GM19238 (cell line): Measurements from ENCODE around the gene ANKRD17.

Source experiments
- DNase-seq: peaks from one replicate; pipeline ENCODE4 v3.0.0; 2011; ENCODE audit warnings: low spot score; ENCODE audit not compliant: insufficient read length

ANKRD17 gene

DNA sequence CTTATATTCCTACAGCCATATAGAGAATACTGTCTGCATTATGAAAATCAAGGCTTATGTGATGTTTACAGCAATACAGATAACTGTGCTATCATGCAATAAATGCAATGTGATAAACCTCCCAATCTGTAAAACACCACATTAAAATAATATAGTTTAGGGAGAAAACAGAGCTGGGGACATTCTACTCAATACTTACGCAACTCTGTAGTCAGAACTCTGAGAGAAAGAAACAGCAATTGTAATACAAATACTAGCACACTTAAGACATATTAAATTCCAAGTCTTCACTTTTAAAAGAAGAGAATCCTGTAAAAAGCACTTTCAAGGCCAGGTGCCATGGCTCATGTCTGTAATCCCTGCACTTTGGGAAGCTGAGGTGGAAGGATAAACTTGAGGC, 61.4 kb downstream of the ANKRD17 start:
- DNase-seq: no peak

DNA sequence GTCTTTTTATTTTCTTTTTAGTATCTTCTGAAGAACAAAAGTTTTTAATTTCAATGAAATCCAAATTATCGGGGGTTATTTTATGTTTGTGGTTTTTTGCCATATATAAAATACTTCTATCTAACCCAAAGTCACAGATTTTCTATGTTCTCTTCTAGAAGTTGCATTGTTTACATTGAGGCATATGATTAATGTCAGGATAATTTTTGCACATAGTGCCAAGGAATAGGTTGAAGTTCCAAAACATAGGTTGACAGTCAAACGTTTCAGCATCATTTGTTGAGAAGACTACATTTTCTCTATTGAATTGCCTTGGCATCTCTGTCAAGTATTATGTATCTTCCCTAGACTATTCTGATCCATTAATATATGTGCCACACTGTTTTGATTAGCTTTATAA, 64.5 kb downstream of the ANKRD17 start:
- DNase-seq: no peak

GRCh38 chr4:73193659-73194058, 64.9 kb downstream of the ANKRD17 start:
- DNase-seq: no peak

DNA sequence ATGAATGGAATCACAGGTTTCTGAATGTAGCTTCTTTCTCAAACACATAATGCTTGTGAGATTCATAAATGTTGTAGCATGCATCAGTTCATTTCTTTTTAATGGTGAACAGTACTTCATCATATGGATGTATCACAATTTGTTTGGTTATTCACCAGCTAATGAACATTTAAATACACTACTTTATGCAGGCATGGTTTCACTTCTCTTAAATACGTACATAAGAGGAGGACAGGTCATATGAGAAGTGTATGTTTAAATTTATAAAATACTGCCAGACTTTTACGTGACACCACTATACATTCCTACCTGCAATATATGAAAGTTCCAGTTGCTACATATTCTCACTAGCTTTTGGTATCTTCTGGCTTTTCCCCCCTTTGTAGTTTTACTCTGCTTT, 65.4 kb downstream of the ANKRD17 start:
- DNase-seq: no peak

DNA sequence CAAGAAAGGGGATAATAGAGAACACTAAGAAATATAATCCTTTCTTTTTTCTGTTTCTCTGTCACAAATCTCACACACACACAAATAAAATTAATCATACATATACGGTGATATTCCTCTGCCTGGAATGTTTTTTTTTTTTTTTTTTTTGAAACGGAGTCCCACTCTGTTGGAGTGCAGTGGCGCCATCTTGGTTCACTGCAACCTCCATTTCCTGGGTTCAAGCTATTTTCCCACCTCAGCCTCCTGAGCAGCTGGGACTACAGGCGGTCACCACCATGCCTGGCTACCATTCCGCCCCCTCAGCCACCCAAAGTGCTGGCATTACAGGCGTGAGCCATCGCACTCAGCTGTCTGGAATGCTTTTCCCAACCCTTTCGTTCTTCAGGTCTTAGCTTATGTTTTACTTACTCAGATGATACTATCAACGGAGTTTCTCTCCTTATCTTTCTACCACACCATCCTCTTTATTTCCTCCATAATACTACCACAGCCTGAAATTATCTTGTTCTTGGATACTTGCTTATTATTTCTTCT, 69.3 kb downstream of the ANKRD17 start:
- DNase-seq: no peak

DNA sequence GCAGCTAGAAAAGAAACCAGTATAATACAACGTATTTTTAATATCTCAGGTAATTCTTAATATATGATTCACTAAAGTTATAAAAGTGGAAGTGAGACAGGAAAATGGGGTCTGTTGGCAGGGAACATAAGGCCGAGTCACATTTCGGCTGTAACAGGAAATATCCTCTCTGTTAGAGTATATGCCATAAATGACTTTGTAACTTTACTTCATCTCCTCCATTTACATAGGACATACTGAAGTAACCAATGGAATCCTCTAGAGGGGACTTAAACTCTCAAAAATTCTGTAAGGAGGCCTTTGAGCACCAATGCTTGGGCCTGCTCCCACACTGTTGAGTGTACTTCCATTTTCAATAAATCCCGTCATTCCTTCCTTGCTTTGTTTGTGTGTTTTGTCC, 71.3 kb downstream of the ANKRD17 start:
- DNase-seq: no peak

DNA sequence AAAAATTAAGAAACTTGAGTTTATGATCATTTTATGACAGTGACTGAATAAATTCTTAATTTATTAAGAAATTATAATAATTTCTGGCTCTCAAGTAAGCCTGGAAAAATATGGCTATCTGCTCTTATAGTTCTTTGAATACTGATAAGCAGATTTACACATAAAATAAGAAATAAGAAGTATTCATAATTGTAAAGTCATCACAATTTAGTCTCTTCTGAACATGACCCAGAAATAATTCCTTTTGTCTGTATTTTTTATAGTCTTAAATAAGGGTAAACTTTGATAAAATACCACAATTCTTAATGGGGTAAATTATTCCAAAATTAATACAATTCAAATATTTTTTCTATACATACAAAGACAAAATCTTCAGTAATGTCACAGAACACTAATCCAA, 72.7 kb downstream of the ANKRD17 start:
- DNase-seq: no peak

DNA sequence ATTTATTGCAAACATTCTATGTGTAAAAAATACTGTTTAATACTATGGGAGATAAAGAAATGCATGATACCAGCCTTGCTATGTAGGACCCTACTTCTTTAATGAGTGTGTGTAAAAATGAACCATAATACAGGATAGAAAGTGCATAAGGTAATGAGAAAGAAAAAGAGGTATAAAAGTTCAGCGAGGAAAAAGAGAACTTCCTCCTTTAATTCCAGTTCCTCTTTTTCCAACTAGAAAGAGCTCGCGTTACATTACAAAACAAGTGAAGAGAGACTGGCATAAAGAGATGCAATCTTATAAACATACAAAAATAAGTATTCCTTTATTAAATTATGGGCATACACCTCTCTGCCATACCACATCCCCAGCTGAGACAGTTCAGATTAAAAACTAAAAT, 77.4 kb downstream of the ANKRD17 start:
- DNase-seq: no peak

- DNase-seq: no peak
Observed at GRCh38 chr4:73178389-73178788, 80.2 kb downstream of the ANKRD17 start.

GRCh38 chr4:73172161-73172560, 86.4 kb downstream of the ANKRD17 start:
- no peak for DNase-seq

DNA sequence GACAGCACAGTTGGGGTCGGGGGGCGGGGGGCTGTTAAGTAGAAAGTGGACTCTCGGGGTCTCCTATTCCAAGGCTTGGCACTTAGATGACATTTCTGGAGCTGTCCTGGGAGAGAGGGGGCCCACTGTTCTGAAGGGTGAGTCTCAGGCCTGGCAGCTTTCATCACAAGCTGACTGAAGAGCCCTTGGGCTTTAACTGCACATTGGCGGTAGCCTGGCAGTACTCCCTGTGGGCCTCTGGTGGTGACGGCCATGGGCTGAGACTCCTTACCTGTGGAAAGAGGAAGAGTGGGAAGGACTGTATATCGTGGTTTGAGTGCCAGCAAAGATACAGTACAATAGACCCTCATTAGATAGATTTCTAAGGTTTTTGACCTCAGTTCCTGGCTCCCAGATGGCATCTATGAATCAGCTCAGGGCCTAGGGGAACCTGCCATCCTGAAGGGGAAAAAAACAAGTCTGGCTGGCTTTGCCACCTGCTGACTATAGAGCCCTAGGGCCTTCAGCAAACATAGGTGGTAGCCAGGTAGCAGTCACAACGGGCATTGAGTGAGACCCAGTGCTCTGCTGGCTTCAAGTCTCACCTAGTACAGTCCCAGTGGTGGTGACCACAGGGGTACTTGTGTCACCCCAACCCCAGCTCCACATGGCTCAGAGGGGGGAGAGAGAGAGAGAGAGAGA, 87.9 kb downstream of the ANKRD17 start:
- DNase-seq: no peak

DNA sequence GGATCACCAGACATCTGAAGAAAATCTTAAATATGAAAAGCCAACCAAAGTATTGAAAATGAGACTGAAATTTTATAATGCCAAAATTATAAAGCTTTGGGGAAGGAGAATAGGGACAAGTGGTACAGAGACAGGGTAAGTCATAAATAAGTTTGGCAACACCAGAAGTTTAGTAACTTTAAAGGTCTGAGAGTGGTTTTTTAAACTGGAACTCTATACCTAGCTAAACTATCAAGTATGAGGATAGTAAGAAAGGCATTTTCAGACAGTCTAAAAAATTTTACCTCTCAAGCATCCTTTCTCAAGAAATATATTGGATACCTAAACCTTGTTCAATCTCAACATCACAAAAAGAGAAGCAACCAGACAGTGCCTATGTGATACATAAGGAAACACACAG, 92.4 kb downstream of the ANKRD17 start:
- DNase-seq: no peak

DNA sequence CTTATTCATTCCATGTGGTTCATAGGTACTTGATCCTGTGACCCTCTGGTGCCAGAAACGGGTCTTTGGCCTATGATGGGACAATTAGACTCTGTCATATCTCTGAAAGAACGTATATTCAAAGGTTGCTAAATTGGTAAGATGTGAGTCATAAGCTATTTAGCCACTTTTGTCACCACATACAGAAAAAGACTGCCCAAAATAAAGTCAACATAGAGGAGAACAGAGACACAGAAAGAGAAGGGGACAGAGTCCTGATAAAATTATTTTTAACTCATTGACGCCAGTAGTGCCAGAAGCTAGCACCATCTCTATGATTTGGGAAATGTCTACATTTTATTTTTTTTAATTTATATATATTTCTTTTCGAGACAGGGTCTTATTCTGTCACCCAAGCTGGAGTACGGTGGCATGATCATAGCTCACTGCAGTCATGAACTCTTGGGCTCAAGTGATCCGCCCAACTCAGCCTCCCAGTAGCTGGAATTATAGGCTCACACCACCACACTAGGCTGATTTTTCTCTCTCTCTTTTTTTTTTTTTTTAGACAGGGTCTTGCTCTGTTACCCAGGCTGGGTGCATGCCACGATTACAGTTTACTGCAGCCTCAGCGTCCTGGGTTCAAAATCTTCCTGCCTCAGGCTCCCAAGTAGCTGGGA, 96.9 kb downstream of the ANKRD17 start:
- DNase-seq: no peak

- DNase-seq: no peak
Observed at GRCh38 chr4:73156394-73156793, 102.2 kb downstream of the ANKRD17 start.

DNA sequence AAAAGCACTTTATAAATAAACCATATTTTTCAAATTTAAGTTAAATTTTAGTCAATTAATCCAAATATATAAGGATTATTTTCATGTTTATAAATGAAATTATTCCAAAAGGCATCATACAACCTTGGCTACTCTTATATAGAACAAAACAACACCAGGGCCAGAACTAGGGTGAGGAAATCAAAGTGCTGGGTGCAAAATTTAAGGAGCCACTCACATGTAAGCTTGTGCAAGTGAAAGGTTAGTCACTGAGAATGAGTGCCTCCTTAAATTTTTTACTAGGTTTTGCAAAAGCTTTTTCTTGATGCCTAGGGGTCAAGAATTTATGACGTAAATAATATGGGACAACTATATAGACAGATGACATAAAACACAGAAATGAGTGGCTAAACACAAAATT, 105.7 kb downstream of the ANKRD17 start:
- DNase-seq: no peak

GRCh38 chr4:73142995-73143547, 115.5 kb downstream of the ANKRD17 start:
- no peak for DNase-seq

DNA sequence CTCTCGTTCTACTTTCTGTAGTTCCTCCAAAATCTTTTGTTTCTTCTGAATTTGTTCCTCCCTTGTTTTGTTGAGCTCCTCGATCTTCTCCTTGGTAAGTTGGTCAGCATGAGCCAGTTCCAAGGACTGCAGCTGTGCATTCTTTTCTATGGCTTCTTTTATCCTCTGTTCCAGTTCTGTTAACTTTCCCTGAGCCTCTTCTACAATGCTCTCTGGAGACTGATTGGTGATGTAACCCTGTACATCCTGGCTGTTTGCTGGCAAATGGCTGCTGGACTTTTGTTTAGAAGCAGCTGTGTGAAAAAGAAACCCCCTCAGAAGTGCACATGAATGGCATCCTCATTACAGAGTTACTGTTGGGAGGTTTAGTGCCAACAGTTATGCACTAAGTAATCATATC, 118.6 kb downstream of the ANKRD17 start:
- no peak for DNase-seq

DNA sequence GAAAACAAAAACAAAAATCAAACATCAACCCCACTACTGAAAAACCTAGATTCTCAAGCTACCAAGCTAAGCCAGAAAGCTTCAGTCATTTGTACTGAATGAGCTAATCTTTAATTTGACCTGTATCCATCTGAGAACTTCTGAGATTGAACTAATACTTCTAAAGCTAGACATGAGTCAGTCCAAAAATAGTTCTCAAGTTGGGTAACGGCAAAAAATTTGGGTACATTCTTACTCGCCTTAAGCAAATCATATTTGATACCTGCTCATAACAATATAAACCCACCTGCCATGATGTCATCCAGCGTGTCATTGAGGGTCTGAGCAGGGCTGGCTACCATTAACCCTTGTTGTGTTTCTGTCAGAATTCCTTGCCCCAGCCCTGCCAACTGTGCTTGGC, 119.4 kb downstream of the ANKRD17 start:
- no peak for DNase-seq

- DNase-seq: no peak
Observed at GRCh38 chr4:73137121-73137520, 121.5 kb downstream of the ANKRD17 start.

GRCh38 chr4:73133784-73134183, 124.8 kb downstream of the ANKRD17 start:
- no peak for DNase-seq

GRCh38 chr4:73131281-73131680, 127.3 kb downstream of the ANKRD17 start:
- DNase-seq: no peak

DNA sequence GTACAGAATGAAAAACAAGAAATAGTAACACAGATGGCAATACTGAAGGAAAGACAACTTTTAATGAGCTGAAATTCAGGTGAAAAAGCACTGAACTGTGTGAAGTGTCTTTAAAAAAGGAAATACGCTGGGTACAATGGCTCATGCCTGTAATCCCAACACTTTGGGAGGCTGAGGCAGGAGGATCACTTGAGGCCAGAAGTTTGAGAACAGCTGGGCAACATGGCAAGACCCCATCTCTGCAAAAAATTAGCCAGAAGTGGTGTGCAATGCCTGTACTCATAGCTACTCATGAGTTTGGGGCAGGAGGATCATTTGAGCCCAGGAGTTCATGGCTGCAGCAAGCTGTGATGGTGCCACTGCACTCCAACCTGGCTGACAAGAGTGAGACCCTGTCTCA, 129.3 kb downstream of the ANKRD17 start:
- DNase-seq: no peak
